Gastrocnemius medialis (tissue), 4 donors: ENCODE data around the gene GFRA1.

Experiments
- POLR2A ChIP-seq, 2 donors: fragments of 450-650 bp; IDR thresholded peaks; one replicate each; pipeline ENCODE4 v1.6.1; 2017; ENCODE audit warnings: antibody characterized with exemption in 2 of 2, mild to moderate bottlenecking in 2 of 2, moderate library complexity in 2 of 2
- TF ChIP-seq, protein P1 (sequence below), 5 experiments: fragments of 450-650 bp in 3 of 5; fragments of 200-600 bp in 2 of 5; sonication (generic) in 2 of 5; IDR thresholded peaks in 4 of 5; conservative IDR thresholded peaks in 1 of 5; 1 replicate in 4 of 5; 2 replicates in 1 of 5; pipeline ENCODE4 v1.5.1; 2016 to 2019; ENCODE audit warnings: antibody characterized with exemption in 5 of 5, mild to moderate bottlenecking in 3 of 5, moderate library complexity in 3 of 5

DNA sequence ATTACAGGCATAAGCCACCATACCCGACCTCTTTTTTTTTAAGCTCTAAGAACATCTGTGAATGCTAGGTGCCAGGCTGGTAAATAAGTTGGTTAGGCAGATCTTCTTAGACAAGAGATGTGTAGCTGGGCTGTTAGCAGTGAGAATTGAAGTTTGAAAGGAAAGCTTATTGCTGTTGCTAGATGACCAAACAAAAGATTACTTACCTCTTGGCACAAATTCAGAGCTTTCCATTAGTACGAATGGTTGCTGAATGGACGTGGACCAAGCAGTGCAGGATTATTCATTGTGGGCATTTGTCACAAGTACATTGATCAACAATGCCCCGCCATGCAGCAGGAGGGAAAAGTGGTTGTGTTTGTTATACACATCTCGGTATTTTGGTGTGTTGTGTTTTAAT, 131.2 kb downstream of the GFRA1 start:
- TF ChIP-seq, protein P1, sequence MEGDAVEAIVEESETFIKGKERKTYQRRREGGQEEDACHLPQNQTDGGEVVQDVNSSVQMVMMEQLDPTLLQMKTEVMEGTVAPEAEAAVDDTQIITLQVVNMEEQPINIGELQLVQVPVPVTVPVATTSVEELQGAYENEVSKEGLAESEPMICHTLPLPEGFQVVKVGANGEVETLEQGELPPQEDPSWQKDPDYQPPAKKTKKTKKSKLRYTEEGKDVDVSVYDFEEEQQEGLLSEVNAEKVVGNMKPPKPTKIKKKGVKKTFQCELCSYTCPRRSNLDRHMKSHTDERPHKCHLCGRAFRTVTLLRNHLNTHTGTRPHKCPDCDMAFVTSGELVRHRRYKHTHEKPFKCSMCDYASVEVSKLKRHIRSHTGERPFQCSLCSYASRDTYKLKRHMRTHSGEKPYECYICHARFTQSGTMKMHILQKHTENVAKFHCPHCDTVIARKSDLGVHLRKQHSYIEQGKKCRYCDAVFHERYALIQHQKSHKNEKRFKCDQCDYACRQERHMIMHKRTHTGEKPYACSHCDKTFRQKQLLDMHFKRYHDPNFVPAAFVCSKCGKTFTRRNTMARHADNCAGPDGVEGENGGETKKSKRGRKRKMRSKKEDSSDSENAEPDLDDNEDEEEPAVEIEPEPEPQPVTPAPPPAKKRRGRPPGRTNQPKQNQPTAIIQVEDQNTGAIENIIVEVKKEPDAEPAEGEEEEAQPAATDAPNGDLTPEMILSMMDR (IDR thresholded peaks at IDR 0.05 in 4 of 5, conservative IDR thresholded peaks at IDR 0.05 in 1 of 5): no peak
- no peak for TF ChIP-seq POLR2A (IDR thresholded peaks at IDR 0.05)
